Endothelial cell of umbilical vein (primary cell): Measurements from ENCODE around the gene ZBTB7C. TPM values are rescaled to one million over a fixed set of nuclear protein-coding genes. Genes with fewer than 3 reads are reported as not detected.

Experiments used
- BruUV-seq: library from RNA; stranded (reverse); fragments of 400-500 nt; replicated peaks from 2 replicates; lab custom pipeline; 2021; lab: Mats Ljungman, UMichigan
- CTCF ChIA-PET: fragments of 300-600, 350-600 bp; sonication (Branson Sonifier 250); formaldehyde crosslinking; loops from one replicate; lab custom pipeline; 2021; ENCODE audit warnings: antibody characterized with exemption, inconsistent platforms; lab: Charles Lee
- POLR2A ChIA-PET: fragments of 300-600, 350-600 bp; sonication (Branson Sonifier 250); formaldehyde crosslinking; loops from one replicate; lab custom pipeline; 2021; ENCODE audit warnings: antibody characterized with exemption, inconsistent platforms; lab: Charles Lee
- DNase-seq: peaks from one replicate; pipeline ENCODE4 v3.0.0-alpha.2; 2011; ENCODE audit warnings: low read depth, low spot score
- FAIRE-seq: peaks from 2 replicates; lab custom pipeline; 2011; peaks lifted over from hg19 to GRCh38; lab: Jason Lieb, UNC
- H2AFZ ChIP-seq: 2 replicates; pipeline ENCODE4 v1.6.0; 2012; ENCODE audit warnings: low read depth, low read length, control low read depth, inconsistent platforms
- H3K27ac ChIP-seq: 2 replicates; pipeline ENCODE4 v1.5.1; 2011; ENCODE audit warnings: low read depth, mild to moderate bottlenecking, control low read depth, low read length, moderate library complexity; ENCODE audit not compliant: insufficient read depth
- H3K27me3 ChIP-seq, 2 experiments: 2 replicates each; pipeline versions ENCODE4 v1.6.0 to v1.6.1; 2011; ENCODE audit warnings: low read length in 2 of 2, mixed read lengths in 1 of 2; ENCODE audit not compliant: control insufficient read depth in 2 of 2, insufficient read depth in 2 of 2
- H3K36me3 ChIP-seq, 2 experiments: 2 replicates in 1 of 2; 3 replicates in 1 of 2; pipeline ENCODE4 v1.5.1; 2011; ENCODE audit warnings: low read length in 2 of 2, mild to moderate bottlenecking in 1 of 2, moderate library complexity in 1 of 2; ENCODE audit not compliant: control insufficient read depth in 2 of 2, insufficient read depth in 2 of 2; ENCODE audit errors: extremely low read depth in 1 of 2
- H3K4me1 ChIP-seq: 3 replicates; pipeline ENCODE4 v1.5.1; 2011; ENCODE audit warnings: mild to moderate bottlenecking, low read length; ENCODE audit not compliant: control insufficient read depth, insufficient read depth; ENCODE audit errors: extremely low read depth
- H3K4me2 ChIP-seq: 2 replicates; pipeline ENCODE4 v1.6.1; 2011; ENCODE audit warnings: low read length, control low read depth, mixed read lengths; ENCODE audit not compliant: insufficient read depth
- H3K4me3 ChIP-seq, 3 experiments: fragments of 200-600 bp in 1 of 3; sonication (generic), shearing (Covaris generic) in 1 of 3; replicated peaks in 1 of 3; 2 replicates each; pipeline ENCODE4 v1.5.1; 2011 to 2016; ENCODE audit warnings: control low read depth in 3 of 3, low read length in 3 of 3, mild to moderate bottlenecking in 2 of 3, inconsistent platforms in 1 of 3, low read depth in 1 of 3, moderate library complexity in 1 of 3; ENCODE audit not compliant: insufficient read depth in 1 of 3
- H3K79me2 ChIP-seq: 2 replicates; pipeline ENCODE4 v1.6.0; 2012; ENCODE audit warnings: low read length, inconsistent platforms; ENCODE audit not compliant: control insufficient read depth, insufficient read depth
- H3K9ac ChIP-seq: replicated peaks from 2 replicates; pipeline ENCODE3; 2011; ENCODE audit warnings: low read length, control low read depth; ENCODE audit not compliant: insufficient read depth; ENCODE audit errors: extremely low read depth
- H3K9me1 ChIP-seq: replicated peaks from 3 replicates; pipeline ENCODE4 v1.6.0; 2011; ENCODE audit warnings: mild to moderate bottlenecking, low read length; ENCODE audit not compliant: control insufficient read depth, insufficient read depth; ENCODE audit errors: extremely low read depth
- H3K9me3 ChIP-seq: replicated peaks from 2 replicates; pipeline ENCODE4 v1.5.1; 2012; ENCODE audit warnings: low read length, inconsistent platforms; ENCODE audit not compliant: control insufficient read depth, insufficient read depth
- H4K20me1 ChIP-seq: replicated peaks from 2 replicates; pipeline ENCODE3; 2011; ENCODE audit warnings: mild to moderate bottlenecking, low read length; ENCODE audit not compliant: control insufficient read depth, insufficient read depth; ENCODE audit errors: extremely low read depth
- CTCF ChIP-seq, 2 donors: IDR thresholded peaks; 1 replicate in 1 of 2; 2 replicates in 1 of 2; pipeline ENCODE4 v1.5.1; 2011; ENCODE audit warnings: low read length in 2 of 2, mild to moderate bottlenecking in 2 of 2, moderate library complexity in 2 of 2, control low read depth in 1 of 2, inconsistent platforms in 1 of 2, low read depth in 1 of 2; ENCODE audit not compliant: insufficient read depth in 1 of 2; ENCODE audit errors: extremely low read depth in 1 of 2
- EZH2 ChIP-seq: IDR thresholded peaks from 2 replicates; pipeline ENCODE4 v1.6.1; 2012; ENCODE audit warnings: borderline replicate concordance, low read depth, mild to moderate bottlenecking, moderate library complexity, low read length, inconsistent platforms; ENCODE audit not compliant: severe bottlenecking
- FOS ChIP-seq: IDR thresholded peaks from 2 replicates; pipeline ENCODE4 v1.6.1; 2011; ENCODE audit warnings: mild to moderate bottlenecking, low read length, moderate library complexity, borderline replicate concordance; ENCODE audit not compliant: insufficient read depth
- GATA2 ChIP-seq: IDR thresholded peaks from 2 replicates; pipeline ENCODE4 v1.7.0; 2011; ENCODE audit warnings: low read depth, mild to moderate bottlenecking, moderate library complexity, mixed read lengths, low read length; ENCODE audit not compliant: insufficient read length, insufficient read depth
- JUN ChIP-seq: IDR thresholded peaks from 2 replicates; pipeline ENCODE4 v1.6.1; 2011; ENCODE audit warnings: borderline replicate concordance, low read depth; ENCODE audit not compliant: insufficient read length, insufficient read depth
- MAX ChIP-seq: IDR thresholded peaks from 2 replicates; pipeline ENCODE4 v1.6.1; 2011; ENCODE audit not compliant: insufficient read depth, insufficient read length
- MYC ChIP-seq: IDR thresholded peaks from one replicate; pipeline ENCODE4 v1.6.1; 2011; ENCODE audit warnings: mild to moderate bottlenecking, low read depth, low read length
- POLR2A ChIP-seq: IDR thresholded peaks from 2 replicates; pipeline ENCODE4 v1.6.1; 2012; ENCODE audit warnings: low read depth, mild to moderate bottlenecking, control low read depth, low read length
- POLR2AphosphoS5 ChIP-seq: IDR thresholded peaks from 2 replicates; pipeline ENCODE4 v1.6.1; 2012; ENCODE audit warnings: low read depth, mild to moderate bottlenecking, control low read depth, low read length, moderate library complexity; ENCODE audit not compliant: insufficient read depth
- dilution Hi-C: fragments of 300-500 bp; cut with MboI; formaldehyde crosslinking; loops from one replicate; pipeline ENCODE4 v1.15.0; 2019; ENCODE audit warnings: low sequenced_read_pairs; ENCODE audit not compliant: extremely low pct_ligation_motif_present
- intact Hi-C: fragments of 100-400 bp; cut with micrococcal nuclease; formaldehyde crosslinking; loops from one replicate; pipeline ENCODE4 v1.10.0; 2022
- polyA plus RNA-seq, 4 experiments: library from polyadenylated mRNA; depleted of rRNA in 3 of 4; stranded (reverse) in 3 of 4; unstranded in 1 of 4; fragments of >200 nt; gene quantifications; 2 replicates each; pipeline versions ENCODE4 v1.2.1 to v1.2.3, GENCODE V29; 2011 to 2012; ENCODE audit warnings: missing spikeins in 1 of 4
- total RNA-seq: library from RNA; stranded (reverse); gene quantifications from 2 replicates; pipeline ENCODE4 v1.2.3, GENCODE V29; 2021

ZBTB7C gene
- total and polyA plus RNA-seq, 2 donors (not counting 3 experiments of a cell fraction or from before 2014, with no cell fraction given) = not detected

GRCh38 chr18:48009116-48009745, 400.0 kb downstream of the ZBTB7C start:
- Histone ChIP-seq H4K20me1 (no peaks in the 10 kb centered on the region), H3K9me1 (no peaks in the 10 kb centered on the region), H3K9me3 (no peaks in the 10 kb centered on the region), H3K4me1 (peaks cover 15% of the 10 kb centered on the region), H3K36me3 (no peaks in the 10 kb centered on the region), H2AFZ (no peak overlapping the region), H3K9ac (no peak overlapping the region), H3K79me2 (no peaks in the 10 kb centered on the region), H3K27me3 (peaks cover 3 to 15% of the 10 kb centered on the region in 2 experiments), H3K4me3 (no peak overlapping the region), H3K27ac (no peak overlapping the region), H3K4me2 (no peak overlapping the region)
- ChIA-PET CTCF (interaction anchor here (1.2 kb wide), 1 partner anchor 236 kb away, joined by 3 read pairs; no protein-coding TSS in a partner anchor), POLR2A (no interaction called here)
- intact Hi-C loops (loop anchor here (2.0 to 10.0 kb wide), 2 partner anchors 14 to 526 kb away; partner anchors contain the start of gene CTIF), dilution Hi-C loops (no loop called here)
- no TSS peak for BruUV-seq
- no peak for FAIRE-seq
- no peak for TF ChIP-seq POLR2A
- no peak for TF ChIP-seq POLR2AphosphoS5
- no peak for TF ChIP-seq EZH2
- TF ChIP-seq MYC = no peak
- no peak for TF ChIP-seq JUN
- TF ChIP-seq FOS = no peak
- TF ChIP-seq GATA2 = no peak
- TF ChIP-seq MAX = no peak
- no peak for TF ChIP-seq CTCF (IDR thresholded peaks at IDR 0.05; ENCODE audit: extremely low read depth in 1 of 2, insufficient read depth in 1 of 2, low read depth in 1 of 2, low read length in 2 of 2)
- DNase-seq = no peak
